Measurements from ENCODE around the gene CERS5.
A peak's percentile ranks its signal among the peaks of the same experiment; 100 is the strongest.

Gene CERS5

DNA sequence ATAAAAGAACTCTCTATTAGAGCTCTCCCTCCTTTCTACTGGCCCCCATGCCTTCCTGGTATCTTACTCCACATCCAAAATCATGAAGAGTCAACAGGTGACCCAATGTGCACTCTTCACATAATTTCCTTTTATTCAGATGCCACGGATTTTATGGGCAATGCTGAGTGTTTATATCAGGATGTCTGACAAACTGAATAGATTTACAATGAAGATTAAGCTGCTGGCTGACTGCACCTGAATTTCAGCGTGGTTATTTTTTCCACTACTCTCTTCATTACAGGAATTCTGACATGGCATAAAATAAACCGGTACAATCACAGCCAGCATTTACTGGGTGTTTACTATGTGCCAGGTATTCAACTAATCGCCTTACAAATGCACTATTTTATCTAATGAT lies 29.4 kb upstream of the CERS5 start:
- no peak overlapping the region for H3K4me3 ChIP-seq (ENCODE audit: low read length)
- TF ChIP-seq, protein P1, sequence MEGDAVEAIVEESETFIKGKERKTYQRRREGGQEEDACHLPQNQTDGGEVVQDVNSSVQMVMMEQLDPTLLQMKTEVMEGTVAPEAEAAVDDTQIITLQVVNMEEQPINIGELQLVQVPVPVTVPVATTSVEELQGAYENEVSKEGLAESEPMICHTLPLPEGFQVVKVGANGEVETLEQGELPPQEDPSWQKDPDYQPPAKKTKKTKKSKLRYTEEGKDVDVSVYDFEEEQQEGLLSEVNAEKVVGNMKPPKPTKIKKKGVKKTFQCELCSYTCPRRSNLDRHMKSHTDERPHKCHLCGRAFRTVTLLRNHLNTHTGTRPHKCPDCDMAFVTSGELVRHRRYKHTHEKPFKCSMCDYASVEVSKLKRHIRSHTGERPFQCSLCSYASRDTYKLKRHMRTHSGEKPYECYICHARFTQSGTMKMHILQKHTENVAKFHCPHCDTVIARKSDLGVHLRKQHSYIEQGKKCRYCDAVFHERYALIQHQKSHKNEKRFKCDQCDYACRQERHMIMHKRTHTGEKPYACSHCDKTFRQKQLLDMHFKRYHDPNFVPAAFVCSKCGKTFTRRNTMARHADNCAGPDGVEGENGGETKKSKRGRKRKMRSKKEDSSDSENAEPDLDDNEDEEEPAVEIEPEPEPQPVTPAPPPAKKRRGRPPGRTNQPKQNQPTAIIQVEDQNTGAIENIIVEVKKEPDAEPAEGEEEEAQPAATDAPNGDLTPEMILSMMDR (conservative IDR thresholded peaks at IDR 0.05; ENCODE audit: low read length): no peak
- no peak for DNase-seq (ENCODE audit: low read depth)

DNA sequence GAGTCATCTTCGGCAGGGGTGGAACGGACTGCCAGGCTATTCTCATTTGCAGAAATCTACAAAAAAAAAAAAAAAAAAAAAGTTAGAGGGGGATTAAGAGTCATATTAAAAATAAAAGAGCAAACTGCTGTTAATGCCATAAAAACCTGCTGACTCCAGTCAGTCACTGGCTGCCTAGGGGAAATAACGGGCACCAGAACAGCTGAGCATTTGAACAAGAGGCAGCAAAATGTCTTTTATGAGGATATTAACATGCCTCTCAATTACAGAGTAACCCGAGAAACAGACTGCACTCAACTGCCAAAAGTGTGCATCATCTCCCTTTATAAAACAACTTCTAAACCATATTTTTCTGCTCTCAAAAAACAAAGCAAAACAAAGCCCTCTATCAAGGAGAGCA lies 28.7 kb upstream of the CERS5 start:
- TF ChIP-seq, protein P1 (conservative IDR thresholded peaks at IDR 0.05; ENCODE audit: low read length): no peak
- H3K4me3 ChIP-seq (ENCODE audit: low read length): no peak overlapping the region
- peak; percentile 48 for DNase-seq (ENCODE audit: low read depth)

DNA sequence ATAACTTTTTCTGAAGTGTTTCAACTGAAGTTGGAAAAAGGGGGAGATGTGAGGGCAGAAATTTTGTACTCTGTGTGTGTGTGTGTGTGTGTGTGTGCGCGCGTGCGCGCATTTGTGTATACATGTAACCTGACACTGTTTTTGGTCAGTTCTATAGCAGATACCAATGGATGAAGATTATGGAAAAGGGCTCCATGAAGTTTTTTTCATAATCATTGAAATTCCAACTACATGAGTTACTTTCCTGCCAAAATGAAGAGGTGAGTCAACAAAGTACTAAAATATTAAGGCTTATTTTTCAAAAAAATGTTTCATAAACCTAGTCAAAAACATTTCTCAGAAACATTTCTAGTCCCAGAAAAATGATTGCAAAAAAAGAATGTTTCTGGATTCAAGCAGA lies 25.7 kb upstream of the CERS5 start:
- peak; percentile 63 for DNase-seq (ENCODE audit: low read depth)
- TF ChIP-seq, protein P1 (conservative IDR thresholded peaks at IDR 0.05; ENCODE audit: low read length): no peak
- no peak overlapping the region for H3K4me3 ChIP-seq (ENCODE audit: low read length)

DNA sequence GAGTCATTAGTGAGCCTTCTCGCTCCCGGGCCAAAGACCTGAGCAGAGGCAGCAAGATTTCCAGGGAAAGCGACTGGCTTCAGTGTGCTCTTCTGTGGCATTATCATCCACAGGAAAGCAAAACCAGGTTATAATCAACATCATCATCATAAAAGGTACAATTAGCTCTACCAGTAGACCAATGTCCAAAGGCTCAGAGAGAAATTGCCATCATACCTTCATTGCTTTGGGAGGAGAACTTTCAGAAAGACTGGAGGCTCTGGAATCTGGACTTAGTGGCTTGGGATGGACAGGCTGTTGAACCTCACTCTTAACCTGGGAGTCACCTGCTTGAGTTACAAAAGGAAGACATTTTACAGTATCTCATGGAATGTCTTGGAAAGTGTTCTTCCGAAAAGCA lies 25.1 kb upstream of the CERS5 start:
- no peak for DNase-seq (ENCODE audit: low read depth)
- H3K4me3 ChIP-seq (ENCODE audit: low read length): no peak overlapping the region
- TF ChIP-seq, protein P1 (conservative IDR thresholded peaks at IDR 0.05; ENCODE audit: low read length): no peak

DNA sequence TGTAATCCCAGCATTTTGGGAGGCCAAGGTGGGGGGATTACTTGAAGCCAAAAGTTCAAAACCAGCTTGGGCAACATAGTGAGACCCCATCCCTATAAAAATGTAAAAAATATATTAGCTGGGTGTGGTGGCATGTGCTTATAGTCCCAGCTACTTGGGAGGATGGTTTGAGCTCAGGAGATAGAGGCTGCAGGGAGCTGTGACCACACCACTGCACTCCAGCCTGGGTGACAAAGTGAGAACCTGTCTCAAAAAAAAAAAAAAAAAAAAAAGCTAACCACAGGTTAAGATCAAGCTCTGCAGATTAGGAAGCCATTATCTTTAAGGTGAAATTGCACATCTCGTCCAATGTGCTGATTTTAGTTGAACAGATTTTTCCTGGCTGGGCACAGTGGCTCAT lies 23.7 kb upstream of the CERS5 start:
- TF ChIP-seq, protein P1 (conservative IDR thresholded peaks at IDR 0.05; ENCODE audit: low read length): no peak
- no peak for DNase-seq (ENCODE audit: low read depth)

DNA sequence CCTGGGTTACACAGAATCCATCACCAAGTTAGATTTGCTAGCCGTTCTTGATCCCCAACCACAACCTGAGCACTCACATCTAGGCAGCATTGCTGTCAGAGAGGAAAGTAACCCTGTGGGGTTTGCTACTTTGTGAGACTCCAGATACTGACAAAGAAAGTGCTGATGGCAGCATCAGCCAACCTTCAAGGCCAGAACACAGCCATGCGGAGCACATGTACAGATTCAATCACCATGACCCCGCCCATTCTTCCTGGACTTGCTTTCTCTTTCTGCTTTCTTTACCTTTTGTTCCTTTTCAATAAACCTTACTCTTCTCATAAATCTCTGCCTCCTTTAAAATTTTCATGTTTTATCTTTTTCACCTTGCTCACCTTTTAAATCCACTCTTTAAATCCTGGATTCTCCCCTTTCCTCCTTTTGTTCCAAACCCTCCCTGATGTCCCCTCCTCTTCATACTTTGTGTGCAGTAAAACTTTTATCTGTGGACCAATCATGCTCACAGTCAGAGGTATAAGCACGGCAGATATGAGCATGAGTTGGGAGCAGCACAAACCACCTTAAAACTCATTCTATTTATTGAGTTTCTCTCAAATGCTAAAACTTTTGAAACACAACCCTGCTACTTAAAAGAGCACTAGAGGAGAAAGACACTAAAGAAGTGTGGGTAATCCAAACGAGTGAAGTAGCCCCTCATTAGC lies 21.9 kb upstream of the CERS5 start:
- DNase-seq (ENCODE audit: low read depth): no peak
- H3K4me3 ChIP-seq (ENCODE audit: low read length): no peak overlapping the region
- TF ChIP-seq, protein P1 (conservative IDR thresholded peaks at IDR 0.05; ENCODE audit: low read length): no peak

More for the DNA sequence above, 23.7 kb upstream of the CERS5 start:
- no peak overlapping the region for H3K4me3 ChIP-seq (ENCODE audit: low read length)

DNA sequence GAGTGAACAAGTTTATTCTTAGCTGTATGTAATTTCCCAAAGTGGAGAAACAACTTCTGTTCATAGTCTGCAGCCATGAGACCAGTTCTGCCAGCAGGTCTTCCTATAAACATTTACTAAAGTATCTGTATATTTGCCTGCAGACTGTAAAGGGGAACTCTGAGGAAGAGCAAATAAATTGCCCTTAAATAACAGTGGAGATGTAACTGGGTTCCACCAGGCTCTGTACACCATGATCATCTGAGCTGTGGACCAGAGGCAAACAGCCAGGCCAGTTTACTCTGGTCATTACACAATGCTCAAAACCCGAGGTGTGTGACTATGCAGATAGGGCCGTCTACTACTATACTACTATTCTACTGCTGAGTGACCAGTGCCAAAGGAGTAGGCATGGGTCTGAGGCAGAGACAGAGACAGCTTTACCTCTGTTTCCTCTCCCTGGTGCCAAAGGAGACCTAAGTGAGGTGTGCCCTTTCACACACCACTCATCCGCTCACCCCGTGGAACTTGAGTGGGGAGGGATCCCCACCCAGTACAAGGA lies 21.1 kb upstream of the CERS5 start:
- TF ChIP-seq, protein P1 (conservative IDR thresholded peaks at IDR 0.05; ENCODE audit: low read length): no peak
- no peak overlapping the region for H3K4me3 ChIP-seq (ENCODE audit: low read length)

More for the DNA sequence above, 21.1 kb upstream of the CERS5 start:
- peak; percentile 77 for DNase-seq (ENCODE audit: low read depth)
